HEK293 (cell line): ENCODE measurements around the gene C4orf50.
A peak's percentile ranks its signal among the peaks of the same experiment; 100 is the strongest.

Experiments
- CTCF ChIA-PET: fragments of 350-600 bp; formaldehyde crosslinking; extraction: SDS; loops from one replicate; lab custom pipeline; 2021; ENCODE audit warnings: antibody characterized with exemption; lab: Yijun Ruan, JAX
- POLR2A ChIA-PET: fragments of 300-600 bp; formaldehyde crosslinking; extraction: SDS; loops from one replicate; lab custom pipeline; 2020; ENCODE audit warnings: antibody characterized with exemption, inconsistent platforms; lab: Yijun Ruan, JAX
- H3K27ac ChIP-seq: fragments of 200-500 bp; sonication (Bioruptor generic); 2 replicates; pipeline ENCODE4 v1.5.1; 2014; ENCODE audit warnings: low read depth, low read length, control low read depth, inconsistent platforms; ENCODE audit errors: extremely low read depth
- H3K36me3 ChIP-seq, 2 experiments: fragments of 200-500 bp in 1 of 2; sonication (Bioruptor generic) in 1 of 2; 1 replicate in 1 of 2; 2 replicates in 1 of 2; pipeline ENCODE4 v1.5.1; 2014 to 2017; ENCODE audit warnings: inconsistent platforms in 2 of 2, low read length in 2 of 2; ENCODE audit not compliant: control insufficient read depth in 2 of 2, insufficient read depth in 1 of 2
- H3K4me1 ChIP-seq: fragments of 200-500 bp; sonication (Bioruptor generic); 2 replicates; pipeline ENCODE4 v1.5.1; 2014; ENCODE audit warnings: mild to moderate bottlenecking, low read length, inconsistent platforms; ENCODE audit not compliant: control insufficient read depth, insufficient read depth
- H3K4me3 ChIP-seq: 2 replicates; pipeline ENCODE4 v1.5.1; 2011; ENCODE audit warnings: low read depth, mild to moderate bottlenecking, control low read depth, low read length, moderate library complexity
- H3K9me3 ChIP-seq: fragments of 200-500 bp; sonication (Bioruptor generic); 2 replicates; pipeline ENCODE4 v1.5.1; 2014; ENCODE audit warnings: low read depth, low read length, inconsistent platforms; ENCODE audit not compliant: control insufficient read depth, insufficient read depth
- BCL11B ChIP-seq: fragments of 450-650 bp; formaldehyde crosslinking; IDR thresholded peaks from 2 replicates; pipeline ENCODE4 v1.5.1; 2016; ENCODE audit warnings: low read depth, missing biosample characterization, missing genetic modification characterization
- KLF8 ChIP-seq: fragments of 450-650 bp; formaldehyde crosslinking; IDR thresholded peaks from 2 replicates; pipeline ENCODE4 v1.5.1; 2016; ENCODE audit warnings: missing biosample characterization, missing genetic modification characterization
- MZF1 ChIP-seq: fragments of 450-650 bp; formaldehyde crosslinking; IDR thresholded peaks from 2 replicates; pipeline ENCODE4 v1.5.1; 2017; ENCODE audit warnings: missing biosample characterization, missing genetic modification characterization, borderline replicate concordance
- SCRT2 ChIP-seq: fragments of 450-650 bp; formaldehyde crosslinking; IDR thresholded peaks from 2 replicates; pipeline ENCODE4 v1.5.1; 2016; ENCODE audit warnings: missing biosample characterization, missing genetic modification characterization
- SP7 ChIP-seq: fragments of 450-650 bp; formaldehyde crosslinking; IDR thresholded peaks from 2 replicates; pipeline ENCODE4 v1.5.1; 2016; ENCODE audit warnings: missing biosample characterization, missing genetic modification characterization
- TSHZ1 ChIP-seq: fragments of 450-650 bp; formaldehyde crosslinking; IDR thresholded peaks from 2 replicates; pipeline ENCODE4 v1.5.1; 2016; ENCODE audit warnings: missing biosample characterization, missing genetic modification characterization, borderline replicate concordance
- ZBTB44 ChIP-seq: fragments of 450-650 bp; IDR thresholded peaks from 2 replicates; pipeline ENCODE4 v1.5.1; 2018; ENCODE audit warnings: missing biosample characterization, mild to moderate bottlenecking, missing genetic modification characterization
- ZEB2 ChIP-seq: fragments of 450-650 bp; formaldehyde crosslinking; IDR thresholded peaks from 2 replicates; pipeline ENCODE4 v1.5.1; 2016; ENCODE audit warnings: missing biosample characterization, missing genetic modification characterization
- ZFHX2 ChIP-seq: fragments of 450-650 bp; formaldehyde crosslinking; conservative IDR thresholded peaks from 2 replicates; pipeline ENCODE4 v1.5.1; 2016; ENCODE audit warnings: missing biosample characterization, missing genetic modification characterization
- ZNF16 ChIP-seq: fragments of 450-650 bp; formaldehyde crosslinking; IDR thresholded peaks from 2 replicates; pipeline ENCODE4 v1.5.1; 2016; ENCODE audit warnings: low read depth, missing biosample characterization, missing genetic modification characterization
- ZNF280C ChIP-seq: fragments of 450-650 bp; formaldehyde crosslinking; IDR thresholded peaks from 2 replicates; pipeline ENCODE4 v1.5.1; 2016; ENCODE audit warnings: missing biosample characterization, missing genetic modification characterization
- ZNF292 ChIP-seq: fragments of 450-650 bp; formaldehyde crosslinking; IDR thresholded peaks from 2 replicates; pipeline ENCODE4 v1.5.1; 2016; ENCODE audit warnings: low read depth, missing biosample characterization, missing genetic modification characterization, borderline replicate concordance
- ZNF311 ChIP-seq: fragments of 450-650 bp; formaldehyde crosslinking; IDR thresholded peaks from 2 replicates; pipeline ENCODE4 v1.5.1; 2017; ENCODE audit warnings: missing biosample characterization, missing genetic modification characterization, borderline replicate concordance
- ZNF398 ChIP-seq: fragments of 450-650 bp; formaldehyde crosslinking; IDR thresholded peaks from 2 replicates; pipeline ENCODE4 v1.5.1; 2017; ENCODE audit warnings: missing biosample characterization, missing genetic modification characterization
- ZNF423 ChIP-seq: fragments of 450-650 bp; formaldehyde crosslinking; IDR thresholded peaks from 2 replicates; pipeline ENCODE4 v1.5.1; 2016; ENCODE audit warnings: missing biosample characterization, missing genetic modification characterization
- ZNF704 ChIP-seq: fragments of 450-650 bp; formaldehyde crosslinking; IDR thresholded peaks from 2 replicates; pipeline ENCODE4 v1.5.1; 2016; ENCODE audit warnings: missing biosample characterization, missing genetic modification characterization
- ZNF776 ChIP-seq: fragments of 450-650 bp; formaldehyde crosslinking; IDR thresholded peaks from 2 replicates; pipeline ENCODE4 v1.5.0; 2017; ENCODE audit warnings: missing biosample characterization, missing genetic modification characterization, borderline replicate concordance
- ZNF791 ChIP-seq: fragments of 450-650 bp; formaldehyde crosslinking; IDR thresholded peaks from 2 replicates; pipeline ENCODE4 v1.5.1; 2016; ENCODE audit warnings: missing biosample characterization, missing genetic modification characterization
- ZNF830 ChIP-seq: fragments of 450-650 bp; IDR thresholded peaks from 2 replicates; pipeline ENCODE4 v1.5.0; 2018; ENCODE audit warnings: missing biosample characterization, missing genetic modification characterization, low read depth, mild to moderate bottlenecking, moderate library complexity

Gene C4orf50

GRCh38 chr4:5912614-5913019 is 105.6 kb downstream of the C4orf50 start (continued):
- no peak for TF ChIP-seq ZNF16 (tag by site-specific recombination)
- TF ChIP-seq ZBTB44 (tag by site-specific recombination): no peak
- TF ChIP-seq BCL11B (tag by site-specific recombination): no peak
- TF ChIP-seq SCRT2: peak; percentile 52
- TF ChIP-seq ZNF704 (tag by site-specific recombination): no peak
- TF ChIP-seq KLF8: no peak

- no peaks in the 10 kb centered on the region for H3K9me3 ChIP-seq
- H3K4me3 ChIP-seq: no peak overlapping the region
- TF ChIP-seq ZNF776 (tag by site-specific recombination) (no peak), MZF1 (tag by site-specific recombination) (no peak), ZNF280C (no peak), ZNF398 (tag by site-specific recombination) (no peak), ZNF791 (tag by site-specific recombination) (no peak), ZEB2 (no peak), TSHZ1 (no peak), SP7 (tag by site-specific recombination) (no peak), ZNF311 (no peak), ZNF292 (tag by site-specific recombination) (no peak), ZFHX2 (tag by site-specific recombination) (no peak), ZNF423 (no peak), ZNF830 (tag by site-specific recombination) (no peak)
- no peaks in the 10 kb centered on the region for H3K36me3 ChIP-seq
- CTCF ChIA-PET: no interaction called here
- H3K4me1 ChIP-seq: no peaks in the 10 kb centered on the region
- H3K27ac ChIP-seq: no peak overlapping the region
- POLR2A ChIA-PET: no interaction called here
Measured at GRCh38 chr4:5908876-5909427, 109.3 kb downstream of the C4orf50 start.
